ENCODE measurements around the gene CA10.

CA10 gene

GRCh38 chr17:51813140-51813783, 345.3 kb downstream of the CA10 start:
- no peak for DNase-seq

GRCh38 chr17:51807460-51807859, 351.1 kb downstream of the CA10 start:
- no peak for DNase-seq

DNA sequence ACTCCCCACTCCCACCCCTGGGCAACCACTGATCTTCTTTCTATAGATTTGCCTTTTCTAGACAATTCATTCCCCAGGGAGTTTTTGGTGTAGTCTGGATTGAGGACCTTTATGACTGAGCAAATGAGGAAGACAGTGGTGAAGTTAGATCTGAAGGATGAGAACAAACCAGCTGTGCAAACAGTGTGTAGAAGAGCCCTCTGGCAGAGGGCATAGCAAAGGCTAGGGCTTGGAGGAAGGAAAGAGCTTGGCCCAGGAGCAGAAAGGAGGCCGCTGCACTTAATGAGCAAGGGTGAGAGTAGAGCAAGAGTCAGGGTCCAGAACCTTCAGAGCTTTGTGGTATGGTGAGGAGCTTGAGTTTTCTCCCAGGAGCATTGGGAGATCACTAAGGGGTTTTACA, 352.7 kb downstream of the CA10 start:
- no peak for DNase-seq

- no peak for DNase-seq
These were observed 353.3 kb downstream of the CA10 start for GRCh38 chr17:51805185-51805584.

DNA sequence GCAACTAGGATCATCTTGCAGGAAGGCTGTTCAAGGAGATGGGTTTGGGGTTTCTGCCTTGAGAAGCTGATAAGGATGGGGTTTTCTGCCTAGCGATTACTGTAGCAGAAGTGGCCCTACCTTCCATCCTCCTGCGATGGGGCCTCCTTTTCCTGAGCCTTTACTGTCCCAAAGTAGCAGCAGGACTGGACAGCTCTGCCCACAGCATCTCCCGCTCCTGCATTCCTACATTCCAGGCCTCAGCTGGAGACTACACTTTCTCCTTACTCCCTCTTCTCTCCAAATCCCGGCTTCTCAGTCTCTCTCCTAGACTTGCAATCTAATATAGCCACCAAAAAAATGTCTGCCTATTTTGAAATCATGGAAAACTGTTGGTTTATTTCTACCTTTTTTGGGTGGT, 355.4 kb downstream of the CA10 start:
- DNase-seq, result no peak

DNA sequence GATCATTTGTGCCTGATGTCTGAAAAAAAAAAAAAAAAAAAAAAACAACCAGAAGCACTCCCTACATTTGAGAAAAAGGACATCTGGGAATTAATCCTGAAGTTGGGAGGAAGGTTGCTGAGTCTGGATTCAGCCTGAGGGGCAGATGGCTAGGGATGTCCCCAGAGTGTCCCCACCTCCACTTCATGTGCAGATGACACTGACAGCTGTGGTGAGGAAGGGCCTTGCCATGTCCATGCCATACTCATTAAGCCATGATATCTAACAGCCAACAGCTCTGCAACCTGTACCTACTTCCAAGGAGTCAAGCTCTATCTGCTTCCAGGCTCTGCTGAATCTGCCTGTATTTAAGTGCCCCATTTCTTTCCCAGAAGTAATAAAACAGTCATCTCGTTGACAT, 356.0 kb downstream of the CA10 start:
- DNase-seq, result no peak

DNA sequence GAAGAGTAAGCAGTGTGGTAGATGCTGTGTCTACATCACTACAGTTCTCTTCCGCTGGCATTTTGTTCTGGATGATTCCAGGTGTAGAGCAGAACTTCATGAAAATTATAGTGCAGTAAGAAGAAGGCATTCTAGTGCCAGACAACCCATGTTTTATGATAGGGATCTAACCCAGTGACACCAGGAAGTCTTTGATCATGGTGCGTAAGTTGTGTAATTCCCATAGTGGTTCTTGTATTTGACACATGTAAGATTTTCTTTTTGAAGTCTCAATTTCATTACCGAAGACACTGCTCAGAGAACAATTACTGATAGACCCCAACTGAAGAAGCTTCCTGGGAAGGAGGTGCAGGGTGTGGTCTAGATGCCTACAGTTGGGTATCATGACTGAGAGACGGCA, 356.9 kb downstream of the CA10 start:
- DNase-seq, result no peak

DNA sequence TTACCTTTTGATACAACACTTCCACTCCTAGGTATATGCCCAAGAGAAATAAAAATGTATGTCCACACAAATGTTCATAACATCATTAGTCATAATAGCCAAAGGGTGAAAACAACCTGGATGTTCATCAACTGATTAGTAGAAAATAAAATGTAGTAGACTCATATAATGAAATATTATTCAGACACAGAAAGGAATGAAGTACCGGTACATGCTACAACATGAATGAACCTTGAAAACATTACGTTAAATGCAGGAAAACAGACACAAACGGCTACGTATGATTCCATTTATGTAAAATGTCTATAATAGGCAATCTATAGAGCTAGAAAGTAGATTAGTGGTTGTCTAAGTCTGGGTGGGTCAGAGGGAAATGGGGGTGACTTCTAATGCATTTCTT, 358.5 kb downstream of the CA10 start:
- no peak for DNase-seq

DNA sequence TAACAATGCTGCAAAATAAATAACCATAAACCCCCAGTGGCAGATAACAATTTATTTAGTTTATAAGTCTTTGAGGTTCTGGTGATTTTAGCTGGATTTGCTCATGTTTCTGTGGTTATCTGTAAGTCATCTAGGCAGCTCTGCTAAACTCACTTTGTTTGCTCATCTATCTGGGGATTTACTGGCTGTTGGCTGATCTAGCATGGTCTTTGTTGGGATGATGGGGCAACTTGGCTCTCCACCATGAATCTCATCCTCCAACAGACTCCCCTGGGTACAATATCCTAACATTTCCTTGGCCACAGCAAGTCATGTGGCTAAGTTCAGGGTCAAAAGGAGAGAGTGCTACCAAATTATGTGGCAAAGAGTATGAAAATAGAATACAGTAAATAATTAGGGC, 359.3 kb downstream of the CA10 start:
- no peak for DNase-seq

GRCh38 chr17:51797150-51797549, 361.4 kb downstream of the CA10 start:
- no peak for DNase-seq

GRCh38 chr17:51796026-51796425, 362.5 kb downstream of the CA10 start:
- DNase-seq, result no peak

GRCh38 chr17:51795401-51795800, 363.1 kb downstream of the CA10 start:
- DNase-seq, result no peak

DNA sequence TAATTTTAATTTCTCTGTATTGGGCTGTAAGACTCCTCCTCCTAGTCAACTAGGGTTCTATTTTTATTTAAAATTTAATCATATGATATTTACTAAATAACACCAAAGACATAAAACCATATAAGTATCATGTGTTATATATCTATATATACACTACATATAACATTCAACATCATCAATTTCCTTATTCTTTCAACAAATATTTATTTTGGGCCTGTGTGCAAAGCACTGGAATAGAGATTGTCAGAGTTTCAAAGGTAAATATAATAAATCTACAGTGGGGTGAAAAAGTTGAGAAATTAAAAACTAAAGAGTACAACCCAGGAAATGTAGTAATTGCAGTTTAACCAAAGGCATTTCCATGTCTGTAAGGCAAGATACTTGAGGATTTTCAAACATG, 364.0 kb downstream of the CA10 start:
- DNase-seq, result no peak

GRCh38 chr17:51793686-51794085, 364.8 kb downstream of the CA10 start:
- DNase-seq, result no peak

DNA sequence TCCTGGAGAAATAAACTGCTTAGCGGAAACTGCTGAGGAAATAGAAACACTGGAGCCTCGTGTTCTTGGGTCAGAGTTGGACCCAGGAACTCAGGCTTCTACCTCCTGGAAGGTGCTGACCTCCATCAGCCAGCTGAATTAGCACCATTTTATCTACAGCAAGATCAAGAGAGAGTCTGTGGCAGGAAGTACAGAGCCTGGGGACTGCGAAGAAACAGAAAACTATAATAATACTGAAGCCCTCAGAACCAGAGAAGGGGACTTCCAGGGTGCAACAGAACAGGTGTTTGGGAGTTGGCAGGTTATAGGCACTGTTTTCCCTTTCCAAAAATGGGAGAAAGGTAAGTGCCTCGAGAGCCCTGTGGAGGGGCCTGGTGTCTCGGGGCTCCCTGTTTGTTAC, 379.7 kb downstream of the CA10 start:
- DNase-seq, result no peak

GRCh38 chr17:51770027-51770759, 388.3 kb downstream of the CA10 start:
- no peak for DNase-seq

GRCh38 chr17:51769231-51769630, 389.3 kb downstream of the CA10 start:
- no peak for DNase-seq

GRCh38 chr17:51768706-51769105, 389.8 kb downstream of the CA10 start:
- DNase-seq, result no peak

GRCh38 chr17:51767287-51767686, 391.2 kb downstream of the CA10 start:
- DNase-seq, result no peak

DNA sequence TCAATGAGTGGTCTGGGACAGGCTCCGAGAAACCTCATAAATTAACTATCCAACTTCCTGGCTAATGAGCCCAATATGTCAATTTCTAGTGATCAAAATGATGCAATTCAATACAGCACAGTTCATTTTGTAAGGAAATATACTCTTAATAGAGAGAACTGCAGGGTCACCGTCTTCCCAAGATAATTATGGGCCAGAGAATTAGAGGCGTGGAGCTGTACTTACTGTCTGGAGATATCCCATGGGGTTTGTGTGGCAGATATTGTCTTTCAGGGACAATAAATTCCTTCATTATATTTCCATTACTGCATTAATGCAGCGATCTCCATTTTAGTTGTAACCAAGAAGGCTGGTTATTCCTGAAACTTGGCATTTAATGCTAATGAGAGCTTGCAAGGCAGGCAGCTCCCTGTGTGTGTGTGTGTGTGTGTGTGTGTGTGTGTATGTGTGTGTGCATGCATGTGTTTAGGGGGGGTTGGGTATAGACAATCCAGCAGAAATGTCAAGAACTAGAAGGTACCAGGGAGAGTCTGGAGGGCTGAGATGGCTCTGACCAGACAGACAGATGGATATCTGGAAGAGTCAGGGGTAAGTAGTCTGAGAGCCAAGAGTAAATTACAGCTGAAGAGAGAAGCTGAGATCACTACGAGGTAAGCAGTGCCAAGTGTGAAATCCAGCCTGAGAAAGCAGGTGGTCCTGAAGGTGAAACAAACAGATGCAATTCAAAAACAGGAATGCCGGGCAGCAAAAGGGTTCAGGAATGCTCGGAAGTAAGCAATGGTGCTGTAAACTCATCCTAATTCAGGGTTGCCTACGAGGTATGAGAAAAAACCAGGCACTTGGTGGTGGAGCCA, 393.0 kb downstream of the CA10 start:
- no peak for DNase-seq

- DNase-seq, result no peak
These were observed 394.0 kb downstream of the CA10 start for GRCh38 chr17:51764387-51764971.

GRCh38 chr17:51763058-51763457, 395.5 kb downstream of the CA10 start:
- no peak for DNase-seq

GRCh38 chr17:51761105-51761504, 397.4 kb downstream of the CA10 start:
- no peak for DNase-seq

GRCh38 chr17:51759260-51759659, 399.3 kb downstream of the CA10 start:
- DNase-seq, result no peak
